GM19238 (cell line): ENCODE data around the gene PDE4D.

Source experiments
- DNase-seq: peaks from one replicate; pipeline ENCODE4 v3.0.0; 2011; ENCODE audit warnings: low spot score; ENCODE audit not compliant: insufficient read length

Gene PDE4D

GRCh38 chr5:58939664-58940063, 953.9 kb downstream of the PDE4D start:
- no peak for DNase-seq

GRCh38 chr5:58938563-58939424, 954.7 kb downstream of the PDE4D start:
- DNase-seq = no peak

- no peak for DNase-seq
These were observed 956.4 kb downstream of the PDE4D start for GRCh38 chr5:58937031-58937681.

GRCh38 chr5:58934629-58935097, 958.9 kb downstream of the PDE4D start:
- DNase-seq = no peak

GRCh38 chr5:58933891-58934628, 959.5 kb downstream of the PDE4D start:
- no peak for DNase-seq

GRCh38 chr5:58932057-58932612, 961.4 kb downstream of the PDE4D start:
- DNase-seq = no peak

- no peak for DNase-seq
These were observed 963.0 kb downstream of the PDE4D start for GRCh38 chr5:58930520-58930919.

- DNase-seq = no peak
These were observed 963.8 kb downstream of the PDE4D start for GRCh38 chr5:58929726-58930125.

GRCh38 chr5:58927938-58928337, 965.6 kb downstream of the PDE4D start:
- no peak for DNase-seq

- DNase-seq = no peak
These were observed 966.3 kb downstream of the PDE4D start for GRCh38 chr5:58927181-58927580.

GRCh38 chr5:58926541-58926935, 967.0 kb downstream of the PDE4D start:
- no peak for DNase-seq

- no peak for DNase-seq
These were observed 967.6 kb downstream of the PDE4D start for GRCh38 chr5:58925627-58926540.

GRCh38 chr5:58924306-58924705, 969.2 kb downstream of the PDE4D start:
- DNase-seq = no peak

- no peak for DNase-seq
These were observed 970.2 kb downstream of the PDE4D start for GRCh38 chr5:58923355-58923754.

- no peak for DNase-seq
These were observed 970.9 kb downstream of the PDE4D start for GRCh38 chr5:58922461-58923171.

- DNase-seq = no peak
These were observed 972.4 kb downstream of the PDE4D start for GRCh38 chr5:58921159-58921558.

- DNase-seq = no peak
These were observed 973.7 kb downstream of the PDE4D start for GRCh38 chr5:58919833-58920232.
